HG03039 (cell line): ENCODE data around the gene CD247.

Experiments used
- ATAC-seq: cut with Tn5 transposase; IDR thresholded peaks from one replicate; pipeline ENCODE4 v1.9.1; 2021; ENCODE audit warnings: mild to moderate bottlenecking, moderate library complexity; ENCODE audit not compliant: unreplicated experiment

CD247 gene

DNA sequence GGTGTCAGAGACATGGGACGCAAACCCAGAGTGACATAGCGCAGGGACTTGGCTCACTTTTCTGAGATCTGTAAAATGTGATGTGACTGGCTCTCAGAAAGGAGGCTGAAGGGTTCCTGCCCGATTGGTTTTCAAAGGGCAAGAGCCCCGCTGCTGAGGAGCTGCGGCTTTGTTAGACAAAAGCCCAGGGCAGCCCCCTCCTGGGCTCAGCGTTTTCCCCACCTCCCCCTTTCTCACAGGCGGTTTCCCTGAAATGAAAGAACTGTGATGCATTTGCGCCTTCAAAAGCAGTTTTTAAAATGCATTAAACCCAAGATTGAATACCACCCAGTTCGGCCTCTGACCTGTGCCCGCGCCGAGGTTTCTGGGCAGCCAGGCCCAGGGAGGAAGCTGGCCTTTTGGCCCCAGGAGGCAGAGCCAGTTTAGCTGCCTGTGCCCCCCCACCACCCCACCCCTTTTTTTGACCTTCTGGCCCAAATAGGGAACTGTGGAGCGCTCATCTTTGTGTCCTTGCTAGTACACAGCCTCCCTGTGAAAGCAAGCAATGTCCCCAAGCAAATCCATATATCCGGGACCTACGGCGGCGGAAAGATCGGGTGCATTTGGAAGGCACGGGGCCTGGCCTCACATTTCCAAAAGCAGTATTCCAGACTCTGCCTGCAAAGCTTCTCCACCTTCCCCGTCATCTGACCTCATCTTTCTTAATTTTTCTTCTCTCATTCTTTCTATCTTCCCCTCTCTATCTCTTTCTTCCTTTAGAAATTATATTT, 28.6 kb downstream of the CD247 start:
- ATAC-seq = no peak

DNA sequence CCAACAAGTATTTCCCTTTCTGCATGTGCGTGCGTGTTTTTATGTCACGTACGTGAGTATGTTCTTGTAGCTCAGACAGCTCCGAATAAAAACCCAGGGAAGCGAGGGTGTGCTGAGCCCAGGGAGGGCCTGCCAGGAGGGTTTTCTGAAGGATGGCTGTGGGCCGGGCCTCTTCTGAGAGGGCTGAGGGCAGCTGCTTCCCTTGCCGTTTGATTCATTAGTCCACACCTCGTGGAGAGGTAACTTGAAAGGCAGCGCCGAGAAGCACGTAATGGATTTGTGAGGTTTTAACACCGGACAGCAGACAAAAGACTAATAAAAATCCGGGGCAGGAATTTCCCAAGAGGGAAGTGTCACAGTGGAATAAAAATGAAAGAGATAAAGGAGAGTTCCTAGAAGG, 29.5 kb downstream of the CD247 start:
- ATAC-seq = no peak

DNA sequence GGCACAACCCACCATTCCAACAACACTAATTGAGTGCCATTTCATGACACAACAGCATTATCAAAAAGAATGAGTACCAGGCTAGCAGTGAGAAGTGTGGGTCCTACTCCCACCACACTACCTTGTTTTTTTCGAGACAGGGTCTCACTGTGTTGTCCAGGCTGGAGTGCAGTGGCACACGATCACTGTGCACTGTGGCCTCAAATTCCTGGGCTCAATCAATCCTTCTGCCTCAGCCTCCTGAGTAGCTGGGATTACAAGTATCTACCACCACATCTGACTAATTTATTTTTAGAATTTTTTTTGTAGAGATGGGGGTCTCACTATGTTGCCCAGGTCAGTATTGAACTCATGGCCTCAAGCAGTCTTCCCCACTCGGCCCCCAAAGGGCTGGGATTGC, 30.7 kb downstream of the CD247 start:
- no peak for ATAC-seq

DNA sequence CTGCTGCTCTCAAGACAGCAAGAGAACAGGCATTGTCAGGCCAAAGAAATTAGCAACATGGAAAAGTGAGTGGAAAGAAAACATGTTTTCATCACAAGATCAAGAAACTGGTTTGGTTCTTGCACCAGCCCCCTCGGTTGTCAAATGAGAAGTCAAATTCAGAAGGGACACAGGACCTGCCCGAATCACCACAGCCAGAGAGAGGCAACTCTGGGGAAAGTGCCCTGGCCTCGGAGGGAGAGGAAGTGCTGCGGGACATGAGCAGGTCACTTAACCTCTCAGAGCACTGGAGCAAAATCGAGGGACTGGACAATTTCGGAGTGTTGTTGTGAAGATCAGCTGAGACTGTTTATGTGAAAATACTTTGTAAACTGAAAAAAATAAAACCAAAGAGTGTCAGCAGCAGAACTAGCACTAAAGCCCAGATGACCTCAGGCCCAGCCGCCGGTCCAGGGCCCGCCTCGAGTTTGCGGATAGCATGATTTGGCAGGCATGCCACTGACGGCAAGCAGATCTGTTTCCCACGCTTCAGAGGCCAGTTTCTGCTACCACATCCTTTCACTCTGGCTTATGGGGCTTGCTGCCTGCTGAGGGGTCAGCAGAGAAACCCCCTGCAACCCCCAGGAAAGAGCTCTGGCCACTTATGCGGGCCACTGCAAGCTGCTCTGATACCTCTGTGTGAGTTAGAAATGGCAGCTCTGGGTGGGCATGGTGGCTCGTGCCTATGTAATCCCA, 32.1 kb downstream of the CD247 start:
- no peak for ATAC-seq

DNA sequence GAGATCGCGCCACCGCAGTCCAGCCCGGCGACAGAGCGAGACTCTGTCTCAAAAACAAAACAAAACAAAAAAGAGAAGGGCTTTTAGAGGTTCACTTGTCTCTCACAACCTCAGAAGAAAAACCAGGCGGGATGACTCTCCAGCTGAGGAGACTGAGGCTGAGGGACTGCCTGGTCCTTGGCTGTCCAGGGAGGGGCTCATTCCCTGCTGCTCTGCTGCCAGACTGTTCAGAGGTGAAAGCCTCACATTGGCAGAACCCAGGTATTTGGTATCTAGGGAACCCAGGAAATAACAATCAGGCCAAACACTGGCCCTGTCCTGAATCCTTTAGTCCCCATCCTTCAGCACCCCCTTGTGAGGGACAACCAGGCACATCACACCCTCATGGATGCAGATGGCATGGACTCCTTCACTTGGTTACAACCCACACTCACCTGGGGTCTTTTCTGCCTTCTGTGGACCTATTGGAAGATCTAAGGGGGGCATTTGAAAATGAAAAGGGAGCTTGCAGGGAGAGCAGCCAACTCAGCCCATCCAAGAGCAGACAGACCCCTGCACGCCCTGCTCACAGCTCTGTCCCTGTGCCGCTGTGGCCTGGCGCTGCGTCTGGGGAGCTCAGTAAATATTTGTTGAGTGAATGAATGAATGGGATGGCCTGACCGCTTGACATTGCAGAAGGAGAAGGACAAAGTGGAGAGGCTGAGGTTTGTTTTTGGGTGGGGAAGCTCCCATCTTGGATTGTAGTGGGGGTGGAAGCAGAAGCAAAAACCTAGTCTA, 33.4 kb downstream of the CD247 start:
- ATAC-seq = no peak

DNA sequence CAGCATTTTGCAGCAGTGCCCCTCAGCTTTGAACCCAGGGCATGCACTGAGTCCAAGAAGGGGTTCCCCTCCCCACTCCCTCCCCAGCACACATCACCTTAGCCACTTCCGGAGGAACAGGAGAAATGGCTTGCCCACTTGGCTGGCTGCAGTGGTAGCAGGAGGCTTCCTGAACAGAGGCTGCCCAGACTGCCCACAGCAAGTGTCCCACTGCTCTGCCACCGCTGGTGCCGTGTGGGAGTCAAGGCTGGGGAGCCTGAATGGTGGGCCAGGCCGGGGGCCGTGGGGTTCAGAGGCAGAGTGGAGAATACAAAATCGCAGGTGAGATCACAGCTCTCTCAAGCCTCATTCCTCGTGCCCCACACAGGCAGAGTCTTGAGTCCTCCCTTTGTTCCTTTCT, 34.5 kb downstream of the CD247 start:
- no peak for ATAC-seq

DNA sequence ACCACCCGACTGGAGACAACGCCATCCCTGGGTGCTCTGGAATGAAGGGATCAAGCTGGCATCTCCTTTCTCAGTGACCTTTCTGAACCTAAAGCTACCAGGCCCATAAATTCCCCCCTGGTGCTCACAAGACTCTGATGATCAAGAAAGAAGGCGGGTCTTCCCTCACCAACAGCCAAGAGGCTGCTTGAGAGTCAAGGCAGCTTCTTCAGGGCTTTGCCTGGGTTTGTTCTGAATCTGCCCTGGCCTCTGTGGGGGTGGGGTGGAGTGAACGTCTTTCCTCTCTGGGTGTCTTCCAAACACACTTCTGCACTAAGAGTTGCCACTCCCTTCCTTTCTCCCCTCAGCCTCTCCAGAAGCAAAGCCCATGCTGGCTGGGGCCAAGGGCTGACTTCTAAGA, 36.1 kb downstream of the CD247 start:
- ATAC-seq = no peak

DNA sequence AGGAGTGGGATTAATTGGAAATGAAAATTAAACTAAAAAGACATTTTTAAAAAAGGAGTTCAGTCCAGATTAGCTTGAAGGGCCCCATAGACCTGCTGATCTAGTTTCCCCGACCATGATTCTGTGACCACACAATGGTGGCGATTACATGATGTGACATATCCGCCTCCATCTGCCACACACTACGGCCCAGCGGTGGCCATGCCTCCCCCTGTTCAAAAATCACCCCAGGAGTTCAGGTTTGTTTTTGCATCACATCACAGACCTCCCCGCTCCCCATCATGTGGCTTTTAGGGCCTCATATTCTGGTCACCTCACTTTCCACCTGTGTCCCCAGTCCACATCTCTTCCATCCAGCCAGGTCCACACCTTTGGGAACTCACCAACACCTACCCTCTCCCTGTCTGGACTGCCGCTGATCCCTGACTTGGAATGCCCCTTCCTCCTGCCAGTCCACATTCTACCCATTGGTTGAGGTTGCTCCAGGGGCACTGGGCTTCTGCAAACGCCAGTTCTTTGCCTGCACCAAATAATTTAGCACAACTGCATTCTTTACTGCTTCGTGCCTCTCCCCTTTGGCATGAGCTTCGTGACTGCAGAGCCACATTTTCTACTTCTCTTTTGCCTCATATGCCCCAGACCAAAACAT, 38.9 kb downstream of the CD247 start:
- no peak for ATAC-seq

DNA sequence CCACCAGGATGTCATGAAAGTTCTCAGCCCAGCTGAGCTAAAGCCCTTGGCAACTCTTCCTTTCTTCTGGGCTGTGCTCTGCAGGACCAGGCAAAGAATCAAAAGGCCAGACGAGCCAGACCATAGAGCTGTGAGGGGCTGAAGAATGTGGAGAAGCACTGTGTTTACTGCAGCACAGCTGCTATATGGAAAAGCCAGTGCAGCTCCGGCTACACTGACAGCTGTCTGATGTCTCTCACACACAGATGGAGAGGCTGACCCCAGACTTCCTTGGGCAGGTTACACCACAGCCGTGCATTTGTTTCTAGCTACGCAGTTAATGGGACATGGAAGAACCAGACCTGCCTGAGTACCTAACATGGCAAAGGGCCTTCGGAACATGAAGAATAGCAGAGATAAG, 40.3 kb downstream of the CD247 start:
- ATAC-seq = no peak

DNA sequence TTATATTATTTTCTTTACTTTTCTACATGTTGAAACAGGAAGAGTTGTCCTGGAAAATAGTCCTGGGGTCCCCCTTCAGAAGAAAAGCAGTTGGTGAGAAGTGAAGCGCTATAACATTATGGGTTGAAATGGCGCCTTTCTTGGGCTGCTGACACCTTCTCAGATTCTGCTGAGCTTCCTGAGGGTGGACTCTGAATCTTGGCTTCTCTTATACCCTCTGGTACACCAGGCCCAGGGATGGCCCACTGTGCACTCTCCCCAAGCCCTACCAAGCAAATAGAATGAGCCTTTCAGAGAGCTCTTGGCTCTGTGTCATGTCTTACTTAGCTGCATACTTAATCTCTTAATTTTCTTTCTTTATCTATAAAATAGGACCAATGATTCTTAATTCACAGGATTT, 42.3 kb downstream of the CD247 start:
- ATAC-seq = no peak

DNA sequence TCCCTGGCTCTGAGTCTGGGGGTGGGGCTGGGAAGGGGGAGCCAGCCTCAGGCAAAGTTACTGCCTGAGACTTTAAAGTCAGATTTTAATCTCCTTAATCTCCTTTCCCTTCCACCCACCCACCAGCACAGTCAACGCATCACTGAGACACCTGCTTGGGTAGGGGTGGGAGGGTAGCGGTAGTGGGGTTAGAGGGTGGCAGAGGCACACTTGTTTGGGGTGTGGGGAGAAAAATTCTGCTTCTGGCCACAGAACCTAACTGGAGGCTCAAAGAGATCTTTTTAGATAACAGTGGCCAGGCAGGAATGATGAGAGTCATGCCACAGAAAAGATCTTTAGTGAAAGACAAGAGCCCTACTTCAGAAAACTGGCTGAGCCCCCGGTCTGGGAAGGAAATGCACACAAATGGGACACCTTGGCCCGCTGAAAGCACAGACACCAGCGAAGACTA, 44.1 kb downstream of the CD247 start:
- ATAC-seq = no peak

DNA sequence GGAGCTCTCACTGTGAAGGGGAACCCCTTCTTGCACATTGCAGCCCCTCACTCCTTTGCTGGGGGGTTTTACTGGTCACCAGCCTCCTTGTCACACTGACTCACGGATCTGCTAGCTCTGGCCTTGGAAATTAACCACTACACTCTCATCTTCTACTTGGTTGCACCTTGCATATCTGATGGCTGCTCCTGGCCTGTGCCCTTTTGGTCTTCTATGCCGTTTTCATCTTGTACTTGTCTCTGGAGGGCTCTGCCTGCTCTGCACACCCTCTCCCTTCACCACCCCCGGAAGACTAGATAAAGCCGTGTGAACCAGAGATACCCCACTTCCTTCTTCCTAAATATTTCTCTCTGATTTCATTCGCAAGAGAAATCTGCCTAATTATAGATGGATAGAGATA, 44.6 kb downstream of the CD247 start:
- ATAC-seq = no peak

DNA sequence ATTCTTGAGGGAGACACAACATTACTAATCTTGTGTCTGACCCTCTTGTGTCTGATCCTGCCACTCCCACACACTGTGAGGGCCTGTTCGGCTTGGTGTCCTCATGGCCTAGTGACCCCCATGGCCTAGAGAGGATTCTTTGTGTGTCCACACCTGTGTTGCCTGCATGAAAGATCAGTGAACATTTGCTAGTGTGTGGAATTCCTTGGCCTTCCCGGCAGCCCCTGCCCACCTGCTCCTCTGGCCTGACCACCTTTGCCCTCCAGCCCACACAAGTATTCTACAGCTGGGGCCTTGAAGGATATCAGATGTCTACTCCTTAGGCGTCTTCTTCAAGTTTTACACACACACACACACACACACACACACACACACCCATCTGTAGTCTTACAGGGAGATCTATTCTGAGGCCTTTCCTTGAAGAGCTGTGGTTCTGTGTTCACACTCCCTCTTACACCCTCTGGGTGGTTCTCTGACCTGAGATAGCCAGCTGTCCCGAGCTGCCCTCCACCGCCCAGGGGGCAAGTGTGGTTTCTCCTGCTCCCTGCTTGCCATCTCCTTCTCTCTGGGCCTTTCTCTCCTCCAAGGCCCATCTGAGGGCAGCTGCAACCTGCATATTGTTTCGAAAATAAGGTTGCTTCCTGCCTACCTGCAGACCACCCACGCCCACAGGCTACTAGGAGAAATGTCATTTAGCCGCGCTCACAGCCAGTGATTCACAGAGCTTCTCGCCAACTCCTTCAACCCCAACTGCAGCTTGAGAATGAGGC, 45.4 kb downstream of the CD247 start:
- no peak for ATAC-seq

DNA sequence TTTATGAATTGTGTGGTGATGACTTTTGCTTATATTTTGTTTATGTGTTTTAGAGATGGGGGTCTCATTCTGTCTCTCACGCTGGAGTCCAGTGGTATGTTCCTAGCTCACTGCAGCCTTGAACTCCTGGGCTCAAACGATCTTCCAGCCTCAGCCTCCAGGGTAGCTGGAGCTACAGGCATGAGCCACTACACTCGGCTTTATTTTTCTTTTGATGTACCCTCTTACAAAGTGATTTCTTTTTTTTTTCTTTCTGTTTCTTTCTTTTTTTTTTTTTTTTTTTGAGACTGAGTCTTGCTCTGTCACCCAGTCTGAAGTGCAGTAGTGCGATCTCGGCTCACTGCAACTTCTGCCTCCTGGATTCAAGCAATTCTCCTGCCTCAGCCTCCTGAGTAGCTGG, 46.8 kb downstream of the CD247 start:
- no peak for ATAC-seq

DNA sequence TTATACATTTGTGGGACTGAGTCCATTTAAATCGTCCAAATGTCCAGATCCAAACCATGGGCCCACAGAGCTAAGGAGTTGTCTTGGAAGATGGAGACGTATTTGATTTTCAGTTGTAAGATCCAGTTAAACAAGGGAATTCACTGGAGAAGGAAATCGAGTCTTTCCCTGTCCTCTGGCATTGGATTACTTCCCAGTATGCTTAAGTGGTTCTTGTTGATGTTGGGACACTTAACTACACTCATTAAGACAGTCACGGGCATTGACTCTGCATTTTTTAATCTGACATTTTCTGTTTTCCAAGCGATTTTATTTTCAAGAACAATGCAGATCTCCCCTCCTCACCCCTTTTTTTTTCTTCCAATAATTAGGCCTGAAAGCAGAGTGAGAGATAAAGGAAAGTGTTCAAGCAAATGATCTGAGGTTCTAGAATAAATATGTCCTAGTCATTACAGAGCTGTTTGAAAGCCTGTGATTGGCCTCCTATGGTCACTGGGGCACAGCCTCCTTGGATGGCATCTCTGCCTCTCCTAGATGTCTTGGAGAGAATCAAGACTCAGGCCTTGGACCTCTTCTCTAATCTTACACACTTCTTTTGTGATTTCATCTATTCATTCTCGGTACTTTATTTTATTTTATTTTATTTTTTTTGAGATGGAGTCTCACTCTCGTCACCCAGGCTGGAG, 48.9 kb downstream of the CD247 start:
- no peak for ATAC-seq

DNA sequence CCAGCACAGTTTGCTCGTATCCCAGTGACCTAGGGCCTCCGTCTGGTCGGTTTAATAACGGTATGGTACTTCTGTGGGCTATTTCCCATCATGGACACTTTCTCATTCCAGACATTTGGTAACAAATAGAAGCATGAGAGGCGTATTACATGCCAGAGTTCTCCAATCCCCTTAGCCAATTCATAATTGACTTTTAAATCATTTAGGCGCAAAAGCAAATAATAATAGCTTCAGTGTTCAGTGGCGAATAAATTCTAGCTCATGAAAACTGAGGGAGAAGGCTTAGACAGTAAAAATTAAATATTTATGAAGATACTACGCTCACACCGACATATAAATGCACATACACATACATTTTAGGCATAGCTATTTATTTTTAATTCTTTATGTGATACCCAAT, 50.6 kb downstream of the CD247 start:
- ATAC-seq = no peak

DNA sequence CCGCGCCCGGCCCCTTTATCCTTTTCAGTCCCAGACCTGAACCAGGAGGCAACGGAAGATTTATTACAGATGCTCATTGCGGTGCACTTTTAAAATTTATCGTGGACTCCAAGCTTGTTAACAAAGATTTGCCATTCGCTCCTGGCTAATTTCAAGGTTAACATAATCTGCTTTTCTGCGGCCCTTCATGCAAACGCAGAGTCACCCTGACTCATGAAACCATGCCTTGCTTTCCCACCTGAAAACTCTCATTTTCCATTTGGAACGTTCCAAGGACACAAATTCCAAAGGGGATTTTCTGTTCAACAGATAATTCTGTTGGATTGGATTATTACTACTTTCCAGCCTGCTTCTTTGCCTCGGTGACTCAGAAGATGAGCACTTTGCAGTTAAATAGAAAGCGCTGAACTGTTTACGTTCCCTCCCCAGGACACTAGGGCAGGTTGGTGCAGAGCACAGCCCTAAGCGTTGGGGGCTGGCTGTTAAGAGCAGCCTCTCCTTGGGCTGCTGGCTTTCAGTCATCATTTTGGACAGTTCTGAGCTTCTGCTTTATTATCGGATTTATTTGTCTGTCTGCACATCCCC, 51.1 kb downstream of the CD247 start:
- no peak for ATAC-seq

DNA sequence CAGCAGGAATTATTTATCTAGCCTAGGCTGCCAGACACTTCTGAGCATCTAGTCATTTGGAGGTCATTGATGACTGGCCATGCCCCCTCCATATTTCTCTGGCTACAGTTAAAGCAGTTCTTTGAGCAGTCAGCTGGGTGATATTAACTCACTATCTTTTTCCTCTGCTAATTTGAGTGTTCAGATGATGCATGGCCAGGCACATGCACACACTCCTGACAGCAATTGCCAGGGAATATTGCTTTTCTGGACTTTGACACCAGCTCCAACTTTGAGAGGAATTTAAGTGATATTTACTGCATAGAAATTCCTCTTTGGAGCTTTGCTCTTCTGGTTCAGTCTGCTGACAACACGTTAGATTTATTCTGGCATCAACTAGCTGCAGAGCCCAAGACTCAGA, 52.6 kb downstream of the CD247 start:
- ATAC-seq = no peak

DNA sequence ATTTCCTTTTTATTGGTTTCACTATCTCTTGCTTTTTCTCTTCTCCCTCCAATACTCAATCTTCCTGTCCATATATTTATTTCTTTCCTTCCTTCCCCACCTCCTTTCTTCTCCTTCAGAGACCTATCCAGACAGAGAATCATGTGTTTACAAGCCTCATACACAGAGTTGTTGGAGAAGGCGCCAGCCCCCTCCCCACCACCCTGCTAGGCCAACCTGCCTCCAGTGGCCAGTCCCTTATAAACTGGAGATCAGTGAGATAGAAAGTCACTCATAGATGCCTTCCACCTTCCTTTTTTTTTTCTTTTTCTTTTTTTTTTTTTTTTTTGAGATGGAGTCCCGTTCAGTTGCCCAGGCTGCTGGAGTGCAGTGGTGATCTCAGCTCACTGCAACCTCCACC, 53.3 kb downstream of the CD247 start:
- no peak for ATAC-seq
